HG02763 (cell line): ENCODE results near the gene ACTA2.
A peak's percentile ranks its signal among the peaks of the same experiment; 100 is the strongest.
"Not testable (repeated sequence)": the region's sequence is repeated elsewhere in the genome, so short reads cannot be mapped to it uniquely, and the experiment has no call there.

ENCODE experiments used
- ATAC-seq: cut with Tn5 transposase; IDR thresholded peaks from one replicate; pipeline ENCODE4 v1.9.1; 2021; ENCODE audit warnings: mild to moderate bottlenecking, moderate library complexity; ENCODE audit not compliant: unreplicated experiment

Gene ACTA2

GRCh38 chr10:88953662-88954061 lies 1.1 kb upstream of the ACTA2 start:
- ATAC-seq = no peak

GRCh38 chr10:88949912-88950837 lies 2.4 kb downstream of the ACTA2 start:
- ATAC-seq = no peak

- ATAC-seq = no peak
Measured at GRCh38 chr10:88949051-88949450, 3.5 kb downstream of the ACTA2 start.

GRCh38 chr10:88946965-88947590 lies 5.5 kb downstream of the ACTA2 start:
- no peak for ATAC-seq

- no peak for ATAC-seq
Measured at GRCh38 chr10:88946200-88946599, 6.4 kb downstream of the ACTA2 start.

GRCh38 chr10:88944813-88945212 lies 7.8 kb downstream of the ACTA2 start:
- ATAC-seq = no peak

DNA sequence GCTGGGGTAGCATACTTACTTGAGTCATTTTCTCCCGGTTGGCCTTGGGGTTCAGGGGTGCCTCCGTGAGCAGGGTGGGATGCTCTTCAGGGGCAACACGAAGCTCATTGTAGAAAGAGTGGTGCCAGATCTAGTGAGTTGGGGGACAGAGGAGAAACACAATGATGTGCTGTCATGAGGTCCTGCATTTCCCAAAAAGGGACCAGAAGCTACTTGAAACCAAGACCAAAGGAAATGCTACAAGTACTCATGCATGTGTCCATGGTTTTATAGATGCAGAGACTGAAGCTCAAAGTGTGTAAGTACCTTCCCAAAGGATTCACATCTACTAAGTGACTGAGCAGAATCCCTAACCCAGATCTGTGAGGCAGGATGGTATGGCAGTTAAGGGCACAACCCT lies 8.8 kb downstream of the ACTA2 start:
- ATAC-seq = no peak

- ATAC-seq = no peak
Measured at GRCh38 chr10:88941026-88941425, 11.5 kb downstream of the ACTA2 start.

DNA sequence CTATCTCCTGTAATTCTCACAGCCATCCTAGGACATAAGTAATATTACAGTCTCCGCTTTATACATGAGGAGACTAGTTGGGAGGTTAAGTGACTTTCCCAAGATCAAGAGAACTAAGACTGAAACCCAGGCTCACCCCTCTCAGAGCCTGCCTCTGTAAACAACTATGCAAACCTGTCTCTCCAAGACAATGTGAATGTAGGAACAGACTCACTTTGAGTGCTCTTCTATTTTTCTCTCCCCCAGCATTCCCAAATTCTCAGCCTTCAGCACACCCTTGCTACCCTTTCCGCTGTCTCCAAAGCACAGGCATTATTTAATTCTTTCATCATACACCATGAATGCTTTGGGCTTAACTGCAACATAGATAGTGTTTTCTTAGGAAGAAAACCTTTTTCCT lies 13.6 kb downstream of the ACTA2 start:
- no peak for ATAC-seq

DNA sequence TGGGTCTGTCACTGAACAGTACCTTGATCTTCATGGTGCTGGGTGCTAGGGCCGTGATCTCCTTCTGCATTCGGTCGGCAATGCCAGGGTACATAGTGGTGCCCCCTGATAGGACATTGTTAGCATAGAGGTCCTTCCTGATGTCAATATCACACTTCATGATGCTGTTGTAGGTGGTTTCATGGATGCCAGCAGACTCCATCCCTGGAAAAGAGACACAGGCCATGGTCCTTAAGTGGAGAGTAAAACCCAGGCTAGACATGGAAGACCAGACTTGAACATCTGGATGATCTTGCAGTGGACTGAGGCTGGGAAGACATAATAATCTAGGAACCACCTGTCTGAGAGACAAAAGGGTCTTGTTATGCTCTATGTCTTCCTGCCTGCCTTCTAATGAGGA lies 14.5 kb downstream of the ACTA2 start:
- ATAC-seq = no peak

GRCh38 chr10:88936656-88937055 lies 15.9 kb downstream of the ACTA2 start:
- no peak for ATAC-seq

DNA sequence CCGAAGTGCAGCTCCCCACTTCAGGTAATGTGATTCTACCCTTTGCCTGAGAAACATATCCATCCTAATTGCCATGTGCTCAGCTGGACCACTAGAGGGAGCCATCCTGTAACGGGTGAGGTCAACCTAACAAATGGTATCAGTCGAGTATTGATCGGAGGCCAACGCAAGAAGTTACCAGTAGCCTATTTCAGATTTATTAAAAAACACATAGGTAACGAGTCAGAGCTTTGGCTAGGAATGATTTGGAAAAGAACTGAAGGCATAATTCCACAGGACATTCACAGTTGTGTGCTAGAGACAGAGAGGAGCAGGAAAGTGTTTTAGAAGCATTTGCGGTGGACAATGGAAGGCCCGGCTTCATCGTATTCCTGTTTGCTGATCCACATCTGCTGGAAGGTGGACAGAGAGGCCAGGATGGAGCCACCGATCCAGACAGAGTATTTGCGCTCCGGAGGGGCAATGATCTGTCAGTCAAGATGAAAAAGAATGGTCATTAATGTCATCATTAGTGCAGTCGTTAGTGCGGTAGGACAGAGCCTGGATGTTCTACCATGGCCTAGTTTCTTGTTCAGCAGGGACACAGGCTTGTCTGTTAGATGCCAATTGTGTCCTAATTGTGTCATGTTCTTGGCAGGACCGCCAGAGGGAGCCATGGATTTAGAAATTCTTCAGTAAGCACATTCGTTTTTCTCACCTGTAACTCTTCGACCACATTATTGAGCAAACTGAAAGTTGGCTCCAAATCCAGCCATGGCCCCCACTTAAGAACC lies 17.5 kb downstream of the ACTA2 start:
- no peak for ATAC-seq

DNA sequence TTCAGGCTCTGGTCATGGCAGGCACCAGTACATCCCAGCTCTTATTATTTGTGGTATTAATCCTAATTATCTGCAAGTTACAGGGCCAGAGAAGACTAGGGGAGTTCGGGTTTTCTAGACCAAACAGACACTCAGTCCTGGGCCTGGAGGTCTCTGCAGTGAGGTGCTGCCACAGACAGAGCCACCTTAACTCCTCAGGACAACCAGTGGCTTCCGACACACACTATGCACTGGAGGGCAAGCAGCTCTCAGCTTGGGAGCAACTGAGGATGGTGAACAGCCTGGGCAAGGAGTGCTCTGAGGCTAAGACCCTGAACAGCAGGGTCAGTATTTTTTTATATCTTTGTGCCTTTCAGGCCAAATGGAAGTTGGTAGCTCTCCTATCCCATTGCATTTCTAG lies 19.0 kb downstream of the ACTA2 start:
- ATAC-seq = no peak

DNA sequence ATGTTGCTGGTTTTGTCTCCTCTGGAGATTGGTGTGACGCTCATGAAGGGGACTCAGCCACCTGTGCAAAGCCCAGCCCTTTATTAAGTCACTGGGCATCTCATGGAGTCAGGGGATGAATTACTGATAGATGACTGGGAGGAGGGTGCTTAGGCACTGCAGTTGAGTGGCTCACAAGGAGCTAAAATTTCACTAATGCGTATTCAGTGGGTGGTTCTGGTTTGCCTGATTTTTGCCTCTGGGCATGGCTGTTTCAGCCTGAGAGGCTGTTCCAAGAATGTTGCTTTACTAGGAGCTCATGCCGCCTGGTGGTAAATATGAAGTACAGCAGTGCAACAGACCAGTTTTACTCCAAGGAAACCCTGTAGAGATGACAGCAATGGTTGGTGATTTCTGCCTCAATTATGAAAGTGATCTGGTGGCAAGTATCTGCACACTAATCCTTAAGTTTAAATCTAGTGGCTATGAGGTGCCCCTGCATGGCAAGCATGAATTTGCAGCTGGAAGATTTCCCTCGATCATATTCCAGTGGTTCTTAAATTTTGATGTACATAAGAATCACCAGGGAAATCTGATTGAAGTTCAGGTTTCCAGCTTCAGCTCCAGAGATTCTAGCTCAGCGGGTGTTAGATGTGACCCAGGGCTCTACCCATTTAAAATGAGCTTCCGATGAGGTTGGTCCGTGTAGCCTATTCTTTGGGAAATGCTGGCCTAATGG lies 19.9 kb downstream of the ACTA2 start:
- ATAC-seq = peak; percentile 68

- not testable (repeated sequence) for ATAC-seq
Measured at GRCh38 chr10:88932029-88932428, 20.5 kb downstream of the ACTA2 start.

DNA sequence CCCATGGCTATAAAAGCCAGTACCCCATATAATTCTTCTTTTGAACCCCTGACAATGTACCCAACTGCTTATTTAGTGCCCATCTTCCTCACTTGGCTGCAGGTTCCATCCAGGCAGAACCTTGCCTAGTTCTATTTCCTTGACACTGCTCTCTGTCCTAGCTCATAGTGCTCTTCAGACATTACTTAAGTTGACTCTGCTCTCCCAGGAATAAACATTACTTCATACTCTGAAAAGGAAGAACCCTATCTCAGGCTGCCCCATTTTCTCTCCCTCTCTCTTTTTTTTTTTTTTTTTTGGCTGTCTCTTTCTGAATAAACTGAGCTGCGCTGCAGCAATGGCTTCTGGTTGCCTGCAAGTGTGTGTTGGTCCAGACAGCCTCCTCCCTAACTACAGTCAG lies 21.0 kb downstream of the ACTA2 start:
- no peak for ATAC-seq

DNA sequence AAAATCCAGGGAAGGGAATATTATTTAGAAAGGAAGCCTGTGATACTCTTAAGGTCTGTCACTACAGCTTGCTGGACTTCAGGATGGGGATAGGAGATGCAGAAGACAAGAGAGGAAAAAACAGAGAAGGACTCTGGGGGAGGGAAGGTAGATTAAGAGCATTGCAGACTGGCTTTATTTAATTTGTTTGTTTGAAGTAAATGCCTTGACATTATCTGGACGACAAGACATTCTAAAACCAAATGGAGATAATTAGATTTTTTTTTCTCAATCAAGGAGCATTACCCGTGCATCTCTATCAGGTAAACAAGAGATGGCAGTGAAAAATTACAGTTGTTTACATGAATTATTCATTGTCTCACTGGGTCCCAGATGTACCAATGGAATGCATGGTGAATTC lies 24.3 kb downstream of the ACTA2 start:
- no peak for ATAC-seq

DNA sequence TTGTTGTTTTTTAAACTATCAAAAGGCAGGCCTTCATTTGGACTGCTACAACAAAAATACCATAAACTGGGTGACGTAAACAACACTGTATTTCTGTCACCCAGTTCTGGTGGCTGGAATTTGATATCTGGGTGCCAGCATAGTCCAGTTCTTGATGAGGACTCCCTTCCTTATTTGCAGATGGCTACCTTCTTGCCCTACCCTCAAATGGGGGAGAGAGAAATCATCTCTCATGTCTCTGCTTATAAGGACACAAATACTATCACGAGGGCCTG lies 25.2 kb downstream of the ACTA2 start:
- no peak for ATAC-seq

- ATAC-seq = no peak
Measured at GRCh38 chr10:88926566-88927415, 25.8 kb downstream of the ACTA2 start.

DNA sequence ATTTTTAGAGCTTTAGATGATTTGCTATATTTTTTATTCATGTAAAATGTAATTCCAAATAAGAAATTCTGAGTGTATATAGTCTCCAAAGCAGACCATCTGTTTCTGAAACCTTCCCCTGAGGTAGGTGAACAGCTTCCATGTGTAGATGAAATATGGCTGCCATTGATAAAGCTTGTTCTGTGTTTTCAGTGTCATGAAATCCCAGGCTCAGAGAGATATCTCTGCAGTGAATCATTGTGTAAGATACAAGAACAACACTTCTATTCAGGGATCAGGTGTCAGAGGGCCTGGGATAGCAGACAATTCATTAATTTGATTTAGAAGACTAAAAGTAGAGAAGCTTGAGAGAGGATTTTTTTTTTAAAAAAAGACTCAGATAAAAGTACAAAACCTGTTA lies 29.1 kb downstream of the ACTA2 start:
- no peak for ATAC-seq
